HCT116 (cell line): ENCODE measurements around the gene C4orf17. TPM values are rescaled to one million over a fixed set of nuclear protein-coding genes. Genes with fewer than 3 reads are reported as not detected.

Source experiments
- ATAC-seq: fragments of 200-7000 bp; cut with Tn5 transposase; 2 replicates; pipeline ENCODE4 v1.9.1; 2020; ENCODE audit warnings: mild to moderate bottlenecking, moderate library complexity
- BruUV-seq: library from RNA; stranded (reverse); fragments of 400-500 nt; replicated peaks from 2 replicates; lab custom pipeline; 2021; lab: Mats Ljungman, UMichigan
- CTCF ChIA-PET: fragments of 300-600 bp; sonication (Branson Sonifier 250); formaldehyde crosslinking; loops from one replicate; lab custom pipeline; 2021; ENCODE audit warnings: antibody characterized with exemption; lab: Charles Lee
- POLR2A ChIA-PET: fragments of 300-600, 350-600 bp; sonication (Branson Sonifier 250); formaldehyde crosslinking; loops from one replicate; lab custom pipeline; 2021; ENCODE audit warnings: antibody characterized with exemption; lab: Charles Lee
- RAD21 ChIA-PET, 2 experiments: fragments of 300-600 bp; sonication (Branson Sonifier 250); formaldehyde crosslinking; loops; one replicate each; lab custom pipeline; 2023; ENCODE audit warnings: low total read pairs in 2 of 2; ENCODE audit not compliant: uncharacterized antibody in 2 of 2, unreplicated experiment in 2 of 2, low non-redundant PET in 1 of 2; lab: Charles Lee
- DNase-seq: peaks from one replicate; pipeline ENCODE4 v3.0.0-alpha.2; 2010; ENCODE audit warnings: low read depth, low spot score
- H2AFZ ChIP-seq: fragments of 200-600 bp; shearing (Covaris generic), sonication (generic); 2 replicates; pipeline ENCODE4 v1.6.1; 2017; ENCODE audit warnings: low read depth, mixed run types, mixed read lengths, antibody characterized with exemption, low read length; ENCODE audit not compliant: poor library complexity, severe bottlenecking
- H3K27ac ChIP-seq: 2 replicates; pipeline ENCODE4 v1.5.1; 2012; ENCODE audit warnings: low read depth, low read length
- H3K27me3 ChIP-seq: fragments of 200-600 bp; sonication (generic); 2 replicates; pipeline ENCODE4 v1.6.1; 2016; ENCODE audit warnings: mixed run types, low read length, mixed read lengths; ENCODE audit not compliant: insufficient read depth
- H3K36me3 ChIP-seq, 2 experiments: fragments of 200-500 bp in 1 of 2; fragments of 200-600 bp in 1 of 2; sonication (Bioruptor generic) in 1 of 2; sonication (generic) in 1 of 2; 2 replicates each; pipeline versions ENCODE4 v1.5.1 to v1.6.1; 2014 to 2016; ENCODE audit warnings: low read length in 2 of 2, inconsistent platforms in 1 of 2, mixed read lengths in 1 of 2, mixed run types in 1 of 2; ENCODE audit not compliant: insufficient read depth in 2 of 2, control insufficient read depth in 1 of 2
- H3K4me1 ChIP-seq, 2 experiments: fragments of 200-600 bp in 1 of 2; sonication (generic) in 1 of 2; 2 replicates each; pipeline versions ENCODE4 v1.5.1 to v1.6.1; 2012 to 2017; ENCODE audit warnings: low read length in 2 of 2, inconsistent platforms in 1 of 2, mild to moderate bottlenecking in 1 of 2, mixed read lengths in 1 of 2, mixed run types in 1 of 2, moderate library complexity in 1 of 2; ENCODE audit not compliant: insufficient read depth in 2 of 2, control insufficient read depth in 1 of 2
- H3K4me2 ChIP-seq: fragments of 200-600 bp; sonication (generic); 2 replicates; pipeline ENCODE4 v1.6.1; 2017; ENCODE audit warnings: mixed run types, low read length, mixed read lengths
- H3K4me3 ChIP-seq, 2 experiments: fragments of 200-600 bp in 1 of 2; sonication (generic) in 1 of 2; replicated peaks in 1 of 2; 2 replicates each; pipeline ENCODE4 v1.5.1; 2011 to 2016; ENCODE audit warnings: low read length in 2 of 2, control low read depth in 1 of 2, low read depth in 1 of 2, mild to moderate bottlenecking in 1 of 2, mixed read lengths in 1 of 2, mixed run types in 1 of 2
- H3K79me2 ChIP-seq: fragments of 200-600 bp; sonication (generic); 2 replicates; pipeline ENCODE4 v1.6.1; 2017; ENCODE audit warnings: mild to moderate bottlenecking, mixed run types, low read length, moderate library complexity, mixed read lengths; ENCODE audit not compliant: insufficient read depth
- H3K9ac ChIP-seq: fragments of 200-600 bp; sonication (generic); 2 replicates; pipeline ENCODE4 v1.6.1; 2016; ENCODE audit warnings: low read length, mixed read lengths
- H3K9me2 ChIP-seq: fragments of 200-600 bp; sonication (generic), shearing (Covaris generic); 2 replicates; pipeline ENCODE4 v1.6.1; 2017; ENCODE audit warnings: mixed run types, mild to moderate bottlenecking, moderate library complexity; ENCODE audit not compliant: insufficient read depth
- H3K9me3 ChIP-seq, 2 experiments: fragments of 200-500 bp in 1 of 2; fragments of 200-600 bp in 1 of 2; sonication (Bioruptor generic) in 1 of 2; sonication (generic) in 1 of 2; 2 replicates each; pipeline ENCODE4 v1.6.1; 2014 to 2017; ENCODE audit warnings: low read length in 2 of 2, mixed read lengths in 2 of 2, inconsistent platforms in 1 of 2, low read depth in 1 of 2, mild to moderate bottlenecking in 1 of 2, mixed run types in 1 of 2, moderate library complexity in 1 of 2; ENCODE audit not compliant: control insufficient read depth in 1 of 2, insufficient read depth in 1 of 2
- H4K20me1 ChIP-seq: fragments of 200-600 bp; sonication (generic), shearing (Covaris generic); 2 replicates; pipeline ENCODE4 v1.6.1; 2017; ENCODE audit warnings: mixed run types, mild to moderate bottlenecking, moderate library complexity; ENCODE audit not compliant: insufficient read depth
- CBX3 ChIP-seq: IDR thresholded peaks from 2 replicates; pipeline ENCODE4 v1.6.1; 2012; ENCODE audit warnings: low read depth
- CEBPB ChIP-seq: IDR thresholded peaks from 2 replicates; pipeline ENCODE4 v1.6.1; 2012; ENCODE audit warnings: low read depth
- EZH2 ChIP-seq: fragments of 200-600 bp; sonication (generic); IDR thresholded peaks from 2 replicates; pipeline ENCODE4 v1.6.1; 2017; ENCODE audit warnings: antibody characterized with exemption, mixed run types
- EZH2phosphoT487 ChIP-seq: fragments of 200-600 bp; IDR thresholded peaks from 2 replicates; pipeline ENCODE4 v1.6.1; 2018; ENCODE audit warnings: antibody characterized with exemption, borderline replicate concordance
- FOSL1 ChIP-seq: IDR thresholded peaks from 2 replicates; pipeline ENCODE4 v1.6.1; 2012; ENCODE audit warnings: low read depth
- JUND ChIP-seq: IDR thresholded peaks from 2 replicates; pipeline ENCODE4 v1.6.1; 2012
- POLR2A ChIP-seq: IDR thresholded peaks from 2 replicates; pipeline ENCODE4 v1.7.0; 2011; ENCODE audit warnings: borderline replicate concordance; ENCODE audit not compliant: insufficient read depth, insufficient read length; ENCODE audit errors: extremely low read depth
- RAD21 ChIP-seq: IDR thresholded peaks from 2 replicates; pipeline ENCODE4 v1.6.1; 2012; ENCODE audit warnings: low read depth, mild to moderate bottlenecking
- SP1 ChIP-seq: IDR thresholded peaks from 2 replicates; pipeline ENCODE4 v1.6.1; 2012; ENCODE audit warnings: low read depth
- ZFX ChIP-seq: fragments of 450-650 bp; IDR thresholded peaks from 2 replicates; pipeline ENCODE4 v1.6.1; 2017
- ZNF274 ChIP-seq: fragments of 200-500 bp; sonication (Bioruptor generic); IDR thresholded peaks from 2 replicates; pipeline ENCODE4 v1.6.1; 2014; ENCODE audit warnings: mild to moderate bottlenecking, low read depth, low read length, inconsistent platforms
- intact Hi-C: fragments of 100-400 bp; cut with micrococcal nuclease; formaldehyde crosslinking; loops from 2 replicates; pipeline ENCODE4 v1.10.0; 2022
- total RNA-seq: library from RNA; stranded (reverse); gene quantifications from one replicate; pipeline ENCODE4 v1.2.1, GENCODE V29; 2021; ENCODE audit not compliant: unreplicated experiment
- TF ChIP-seq, protein P1 (sequence below): IDR thresholded peaks from 2 replicates; pipeline ENCODE4 v1.6.1; 2012
- TF ChIP-seq, protein P2 (sequence below), 3 experiments: fragments of 200-600 bp in 1 of 3; sonication (generic) in 1 of 3; IDR thresholded peaks in 2 of 3; conservative IDR thresholded peaks in 1 of 3; 2 replicates each; pipeline ENCODE4 v1.5.1; 2012 to 2017; ENCODE audit warnings: low read depth in 2 of 3, low read length in 2 of 3, antibody characterized with exemption in 1 of 3, borderline replicate concordance in 1 of 3, control low read depth in 1 of 3, mild to moderate bottlenecking in 1 of 3, mixed read lengths in 1 of 3, mixed run types in 1 of 3, moderate library complexity in 1 of 3; ENCODE audit not compliant: insufficient read depth in 1 of 3
- TF ChIP-seq, protein P3 (sequence below): IDR thresholded peaks from 2 replicates; pipeline ENCODE4 v1.6.1; 2012; ENCODE audit warnings: low read depth

The C4orf17 gene
- total RNA-seq, 1 experiment from 2014 or later = not detected

DNA sequence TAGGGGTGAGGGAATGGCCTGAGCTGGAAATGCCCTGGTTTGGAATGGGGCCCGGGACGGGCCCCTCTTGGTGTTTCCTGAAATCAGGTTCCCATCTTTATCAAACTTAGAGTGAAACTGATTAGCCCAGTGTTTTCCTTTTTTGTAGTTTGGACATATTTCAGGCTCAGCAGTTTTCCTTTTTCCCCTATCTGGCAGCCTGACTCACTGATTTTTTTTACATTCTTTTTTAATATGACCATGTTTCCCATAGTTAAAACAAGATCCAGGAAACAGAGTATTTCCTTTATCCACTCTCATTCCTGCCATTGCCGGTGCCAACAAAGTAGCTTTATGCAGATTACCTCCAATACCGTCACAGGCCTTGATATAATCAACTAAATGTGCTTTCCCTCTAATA is 20.5 kb upstream of the C4orf17 start:
- H3K9me2 ChIP-seq = no peaks in the 10 kb centered on the region
- intact Hi-C loops = no loop called here
- H3K9me3 ChIP-seq = peaks cover 0 to 9% of the 10 kb centered on the region in 2 experiments; a peak in 1 of 4 replicates
- no peaks in the 10 kb centered on the region for H3K79me2 ChIP-seq
- H3K4me2 ChIP-seq = no peak overlapping the region
- no peak overlapping the region for H2AFZ ChIP-seq
- H3K36me3 ChIP-seq = no peaks in the 10 kb centered on the region
- ChIA-PET RAD21 (no interaction called here), CTCF (no interaction called here), POLR2A (no interaction called here)
- BruUV-seq = no TSS peak
- TF ChIP-seq CEBPB (no peak), RAD21 (no peak), JUND (no peak), SP1 (no peak)
- TF ChIP-seq, protein P1, sequence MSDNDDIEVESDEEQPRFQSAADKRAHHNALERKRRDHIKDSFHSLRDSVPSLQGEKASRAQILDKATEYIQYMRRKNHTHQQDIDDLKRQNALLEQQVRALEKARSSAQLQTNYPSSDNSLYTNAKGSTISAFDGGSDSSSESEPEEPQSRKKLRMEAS = no peak
- TF ChIP-seq, protein P2, sequence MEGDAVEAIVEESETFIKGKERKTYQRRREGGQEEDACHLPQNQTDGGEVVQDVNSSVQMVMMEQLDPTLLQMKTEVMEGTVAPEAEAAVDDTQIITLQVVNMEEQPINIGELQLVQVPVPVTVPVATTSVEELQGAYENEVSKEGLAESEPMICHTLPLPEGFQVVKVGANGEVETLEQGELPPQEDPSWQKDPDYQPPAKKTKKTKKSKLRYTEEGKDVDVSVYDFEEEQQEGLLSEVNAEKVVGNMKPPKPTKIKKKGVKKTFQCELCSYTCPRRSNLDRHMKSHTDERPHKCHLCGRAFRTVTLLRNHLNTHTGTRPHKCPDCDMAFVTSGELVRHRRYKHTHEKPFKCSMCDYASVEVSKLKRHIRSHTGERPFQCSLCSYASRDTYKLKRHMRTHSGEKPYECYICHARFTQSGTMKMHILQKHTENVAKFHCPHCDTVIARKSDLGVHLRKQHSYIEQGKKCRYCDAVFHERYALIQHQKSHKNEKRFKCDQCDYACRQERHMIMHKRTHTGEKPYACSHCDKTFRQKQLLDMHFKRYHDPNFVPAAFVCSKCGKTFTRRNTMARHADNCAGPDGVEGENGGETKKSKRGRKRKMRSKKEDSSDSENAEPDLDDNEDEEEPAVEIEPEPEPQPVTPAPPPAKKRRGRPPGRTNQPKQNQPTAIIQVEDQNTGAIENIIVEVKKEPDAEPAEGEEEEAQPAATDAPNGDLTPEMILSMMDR (IDR thresholded peaks at IDR 0.05 in 2 of 3, conservative IDR thresholded peaks at IDR 0.05 in 1 of 3; ENCODE audit: borderline replicate concordance in 1 of 3, insufficient read depth in 1 of 3, low read depth in 2 of 3, low read length in 2 of 3) = no peak
- no peaks in the 10 kb centered on the region for H3K27me3 ChIP-seq
- H3K27ac ChIP-seq = no peak overlapping the region
- H4K20me1 ChIP-seq = no peaks in the 10 kb centered on the region
- no peak for DNase-seq
- no peak for ATAC-seq
- no peak overlapping the region for H3K9ac ChIP-seq
- H3K4me3 ChIP-seq = no peak overlapping the region
- H3K4me1 ChIP-seq = no peaks in the 10 kb centered on the region

DNA sequence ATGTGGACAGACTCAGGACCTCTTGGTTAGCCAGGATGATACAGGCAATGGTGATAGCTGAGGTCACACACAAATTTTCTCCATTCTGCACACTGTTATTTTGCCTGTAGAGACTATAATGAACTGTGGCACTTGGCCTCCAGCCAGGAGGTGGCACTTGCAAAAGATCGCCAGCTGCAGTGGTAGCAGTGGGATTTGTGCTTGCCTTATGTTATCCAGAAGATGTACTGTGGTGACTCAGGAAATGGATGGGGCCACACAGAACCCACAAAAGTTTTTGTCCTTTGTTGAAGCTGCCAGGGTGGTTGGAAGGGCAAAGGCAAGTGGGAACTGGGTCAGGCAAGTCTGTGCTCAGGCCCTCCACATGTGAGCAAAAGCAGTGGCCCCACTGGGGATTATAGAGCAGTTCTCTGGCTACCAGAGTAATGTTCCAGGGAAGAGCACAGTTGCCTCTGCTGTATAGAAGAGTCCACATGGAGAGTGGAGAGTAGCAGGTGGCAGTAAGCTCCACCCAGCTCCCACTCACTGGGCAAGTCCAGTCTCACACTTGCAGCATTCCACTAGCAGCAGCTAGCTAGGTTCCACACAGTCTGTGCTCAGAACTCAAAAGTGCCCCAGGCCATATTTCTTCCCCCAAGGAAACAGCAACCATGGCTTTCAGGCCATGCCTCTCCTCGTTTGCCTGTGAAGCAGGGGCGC is 5.9 kb upstream of the C4orf17 start:
- peaks cover 0 to 6% of the 10 kb centered on the region in 2 experiments; a peak in 2 of 4 replicates for H3K4me1 ChIP-seq
- H3K4me3 ChIP-seq = no peak overlapping the region
- RAD21 ChIA-PET = no interaction called here
- H3K9ac ChIP-seq = no peak overlapping the region
- TF ChIP-seq CBX3 (no peak), ZFX (no peak), CEBPB (no peak), JUND (no peak), EZH2phosphoT487 (no peak), EZH2 (no peak), POLR2A (no peak), RAD21 (no peak), FOSL1 (no peak), ZNF274 (no peak)
- TF ChIP-seq, protein P3, sequence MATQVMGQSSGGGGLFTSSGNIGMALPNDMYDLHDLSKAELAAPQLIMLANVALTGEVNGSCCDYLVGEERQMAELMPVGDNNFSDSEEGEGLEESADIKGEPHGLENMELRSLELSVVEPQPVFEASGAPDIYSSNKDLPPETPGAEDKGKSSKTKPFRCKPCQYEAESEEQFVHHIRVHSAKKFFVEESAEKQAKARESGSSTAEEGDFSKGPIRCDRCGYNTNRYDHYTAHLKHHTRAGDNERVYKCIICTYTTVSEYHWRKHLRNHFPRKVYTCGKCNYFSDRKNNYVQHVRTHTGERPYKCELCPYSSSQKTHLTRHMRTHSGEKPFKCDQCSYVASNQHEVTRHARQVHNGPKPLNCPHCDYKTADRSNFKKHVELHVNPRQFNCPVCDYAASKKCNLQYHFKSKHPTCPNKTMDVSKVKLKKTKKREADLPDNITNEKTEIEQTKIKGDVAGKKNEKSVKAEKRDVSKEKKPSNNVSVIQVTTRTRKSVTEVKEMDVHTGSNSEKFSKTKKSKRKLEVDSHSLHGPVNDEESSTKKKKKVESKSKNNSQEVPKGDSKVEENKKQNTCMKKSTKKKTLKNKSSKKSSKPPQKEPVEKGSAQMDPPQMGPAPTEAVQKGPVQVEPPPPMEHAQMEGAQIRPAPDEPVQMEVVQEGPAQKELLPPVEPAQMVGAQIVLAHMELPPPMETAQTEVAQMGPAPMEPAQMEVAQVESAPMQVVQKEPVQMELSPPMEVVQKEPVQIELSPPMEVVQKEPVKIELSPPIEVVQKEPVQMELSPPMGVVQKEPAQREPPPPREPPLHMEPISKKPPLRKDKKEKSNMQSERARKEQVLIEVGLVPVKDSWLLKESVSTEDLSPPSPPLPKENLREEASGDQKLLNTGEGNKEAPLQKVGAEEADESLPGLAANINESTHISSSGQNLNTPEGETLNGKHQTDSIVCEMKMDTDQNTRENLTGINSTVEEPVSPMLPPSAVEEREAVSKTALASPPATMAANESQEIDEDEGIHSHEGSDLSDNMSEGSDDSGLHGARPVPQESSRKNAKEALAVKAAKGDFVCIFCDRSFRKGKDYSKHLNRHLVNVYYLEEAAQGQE = no peak
- TF ChIP-seq, protein P1 = no peak
- H4K20me1 ChIP-seq = no peaks in the 10 kb centered on the region
- H3K27me3 ChIP-seq = no peaks in the 10 kb centered on the region
- POLR2A ChIA-PET = no interaction called here
- H3K9me2 ChIP-seq = no peaks in the 10 kb centered on the region
- no TSS peak for BruUV-seq
- H3K36me3 ChIP-seq = no peaks in the 10 kb centered on the region
- no peak overlapping the region for H3K27ac ChIP-seq
- no peak overlapping the region for H3K4me2 ChIP-seq
- intact Hi-C loops = no loop called here
- no peaks in the 10 kb centered on the region for H3K9me3 ChIP-seq
- H3K79me2 ChIP-seq = no peaks in the 10 kb centered on the region
- CTCF ChIA-PET = no interaction called here
- DNase-seq (no peak), ATAC-seq (no peak)
- no peak overlapping the region for H2AFZ ChIP-seq
